Measurements from ENCODE around the gene GPR68.

GRCh38 chr14:91235841-91236240 is 8.7 kb downstream of the GPR68 start:
- TF ChIP-seq, protein P1, sequence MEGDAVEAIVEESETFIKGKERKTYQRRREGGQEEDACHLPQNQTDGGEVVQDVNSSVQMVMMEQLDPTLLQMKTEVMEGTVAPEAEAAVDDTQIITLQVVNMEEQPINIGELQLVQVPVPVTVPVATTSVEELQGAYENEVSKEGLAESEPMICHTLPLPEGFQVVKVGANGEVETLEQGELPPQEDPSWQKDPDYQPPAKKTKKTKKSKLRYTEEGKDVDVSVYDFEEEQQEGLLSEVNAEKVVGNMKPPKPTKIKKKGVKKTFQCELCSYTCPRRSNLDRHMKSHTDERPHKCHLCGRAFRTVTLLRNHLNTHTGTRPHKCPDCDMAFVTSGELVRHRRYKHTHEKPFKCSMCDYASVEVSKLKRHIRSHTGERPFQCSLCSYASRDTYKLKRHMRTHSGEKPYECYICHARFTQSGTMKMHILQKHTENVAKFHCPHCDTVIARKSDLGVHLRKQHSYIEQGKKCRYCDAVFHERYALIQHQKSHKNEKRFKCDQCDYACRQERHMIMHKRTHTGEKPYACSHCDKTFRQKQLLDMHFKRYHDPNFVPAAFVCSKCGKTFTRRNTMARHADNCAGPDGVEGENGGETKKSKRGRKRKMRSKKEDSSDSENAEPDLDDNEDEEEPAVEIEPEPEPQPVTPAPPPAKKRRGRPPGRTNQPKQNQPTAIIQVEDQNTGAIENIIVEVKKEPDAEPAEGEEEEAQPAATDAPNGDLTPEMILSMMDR (conservative IDR thresholded peaks at IDR 0.05; ENCODE audit: low read length) = no peak
- TF ChIP-seq EZH2phosphoT487 (IDR thresholded peaks at IDR 0.05; ENCODE audit: borderline replicate concordance, low read depth, low read length) = no peak

Measured in OCI-LY7 (cell line).